GM23338 (cell line): ENCODE data around the gene VPS37C. TPM values are rescaled to one million over a fixed set of nuclear protein-coding genes. Genes with fewer than 3 reads are reported as not detected.
A peak's percentile ranks its signal among the peaks of the same experiment; 100 is the strongest.

Experiments used
- ATAC-seq: fragments of 200-7000 bp; cut with Tn5 transposase; 3 replicates; pipeline ENCODE4 v1.9.1; 2020
- DNase-seq: peaks from one replicate; pipeline ENCODE4 v3.0.0-alpha.2; 2015; ENCODE audit warnings: low spot score
- H2AFZ ChIP-seq: fragments of 200-600 bp; sonication (generic); 2 replicates; pipeline ENCODE4 v1.8.0; 2016; ENCODE audit warnings: antibody characterized with exemption, mild to moderate bottlenecking, moderate library complexity
- H3F3A ChIP-seq: fragments of 200-600 bp; sonication (generic); replicated peaks from 2 replicates; pipeline ENCODE4 v1.8.0; 2017; ENCODE audit warnings: antibody characterized with exemption, mixed run types, low read depth
- H3K27ac ChIP-seq: fragments of 200-600 bp; sonication (generic); 2 replicates; pipeline ENCODE4 v1.6.1; 2016; ENCODE audit warnings: low read depth
- H3K27me3 ChIP-seq: fragments of 200-600 bp; sonication (generic); 2 replicates; pipeline ENCODE4 v1.8.0; 2016; ENCODE audit warnings: mild to moderate bottlenecking, mixed run types, moderate library complexity; ENCODE audit not compliant: insufficient read depth
- H3K36me3 ChIP-seq: fragments of 200-600 bp; sonication (generic); 2 replicates; pipeline ENCODE4 v1.8.0; 2016; ENCODE audit warnings: mild to moderate bottlenecking; ENCODE audit not compliant: insufficient read depth
- H3K4me1 ChIP-seq: fragments of 200-600 bp; sonication (generic); 2 replicates; pipeline ENCODE4 v1.8.0; 2016; ENCODE audit warnings: mild to moderate bottlenecking, moderate library complexity; ENCODE audit not compliant: insufficient read depth
- H3K4me2 ChIP-seq: fragments of 200-600 bp; sonication (generic); 2 replicates; pipeline ENCODE4 v1.7.1; 2017; ENCODE audit warnings: mixed run types
- H3K4me3 ChIP-seq: fragments of 200-600 bp; sonication (generic); 2 replicates; pipeline ENCODE4 v1.6.1; 2016; ENCODE audit warnings: mixed run types
- H3K79me2 ChIP-seq: fragments of 200-600 bp; sonication (generic); replicated peaks from 2 replicates; pipeline ENCODE4 v1.8.0; 2017; ENCODE audit warnings: mild to moderate bottlenecking; ENCODE audit not compliant: insufficient read depth
- H3K9me2 ChIP-seq: fragments of 200-600 bp; sonication (generic); 2 replicates; pipeline ENCODE4 v1.8.0; 2017; ENCODE audit not compliant: insufficient read depth
- H4K20me1 ChIP-seq: fragments of 200-600 bp; sonication (generic); replicated peaks from 2 replicates; pipeline ENCODE4 v1.8.0; 2017; ENCODE audit warnings: mild to moderate bottlenecking; ENCODE audit not compliant: insufficient read depth
- H3K27ac Mint-ChIP-seq: 2 replicates; pipeline ENCODE4 v1.8.0; 2020; ENCODE audit warnings: inconsistent platforms, mild to moderate bottlenecking, moderate library complexity, mixed read lengths
- H3K27me3 Mint-ChIP-seq: 3 replicates; pipeline ENCODE4 v1.8.0; 2022; ENCODE audit warnings: low read depth, mild to moderate bottlenecking, moderate library complexity, mixed read lengths, inconsistent platforms; ENCODE audit not compliant: insufficient read depth, poor library complexity
- H3K36me3 Mint-ChIP-seq: 3 replicates; pipeline ENCODE4 v1.8.0; 2021; ENCODE audit warnings: low read depth, mild to moderate bottlenecking, inconsistent platforms, moderate library complexity, mixed read lengths
- H3K4me1 Mint-ChIP-seq: 3 replicates; pipeline ENCODE4 v1.8.0; 2020; ENCODE audit warnings: mild to moderate bottlenecking, inconsistent platforms, mixed read lengths
- H3K4me3 Mint-ChIP-seq: 3 replicates; pipeline ENCODE4 v1.8.0; 2021; ENCODE audit warnings: moderate library complexity, mild to moderate bottlenecking, inconsistent platforms, mixed read lengths
- H3K9me3 Mint-ChIP-seq: 3 replicates; pipeline ENCODE4 v1.8.0; 2020; ENCODE audit warnings: moderate library complexity, mild to moderate bottlenecking, inconsistent platforms, mixed read lengths
- CREB1 ChIP-seq: fragments of 250-450 bp; sonication (Bioruptor Pico); IDR thresholded peaks from 2 replicates; pipeline ENCODE4 v1.5.0; 2020; ENCODE audit warnings: low read depth, mild to moderate bottlenecking, moderate library complexity
- EZH2phosphoT487 ChIP-seq: fragments of 200-600 bp; sonication (generic); IDR thresholded peaks from one replicate; pipeline ENCODE4 v1.8.1; 2018; ENCODE audit warnings: antibody characterized with exemption; ENCODE audit not compliant: unreplicated experiment
- JUNB ChIP-seq: IDR thresholded peaks from one replicate; pipeline ENCODE4 v1.6.1; 2016; ENCODE audit warnings: antibody characterized with exemption; ENCODE audit not compliant: unreplicated experiment
- NANOG ChIP-seq: IDR thresholded peaks from 2 replicates; pipeline ENCODE4 v1.6.1; 2016; ENCODE audit warnings: antibody characterized with exemption, borderline replicate concordance
- POLR2AphosphoS5 ChIP-seq: IDR thresholded peaks from 2 replicates; pipeline ENCODE4 v1.6.1; 2016; ENCODE audit warnings: antibody characterized with exemption, low read depth
- STAT1 ChIP-seq: IDR thresholded peaks from one replicate; pipeline ENCODE4 v1.6.1; 2016; ENCODE audit warnings: antibody characterized with exemption; ENCODE audit not compliant: unreplicated experiment
- ZNF114 ChIP-seq: fragments of 250-450 bp; sonication (Bioruptor Pico); IDR thresholded peaks from 2 replicates; pipeline ENCODE4 v1.5.0; 2020; ENCODE audit warnings: mild to moderate bottlenecking, moderate library complexity
- polyA plus RNA-seq: library from polyadenylated mRNA; unstranded; fragments of >200 nt; fragmentation: Nextera tagmentation; extraction: Ambion mirVana; gene quantifications from 2 replicates; pipeline ENCODE4 v1.2.1, GENCODE V29; 2016
- total RNA-seq: library from RNA; depleted of rRNA; stranded (reverse); fragments of >200 nt; shearing (Covaris generic); gene quantifications from 2 replicates; pipeline ENCODE4 v1.2.3, GENCODE V29; 2014
- TF ChIP-seq, protein P1 (sequence below), 2 experiments: fragments of 200-600 bp in 1 of 2; sonication (generic) in 1 of 2; conservative IDR thresholded peaks; 2 replicates each; pipeline versions ENCODE4 v1.5.1 to v1.6.1; 2016 to 2017; ENCODE audit warnings: antibody characterized with exemption in 2 of 2, low read depth in 2 of 2, mild to moderate bottlenecking in 2 of 2, moderate library complexity in 1 of 2
- TF ChIP-seq, protein P2 (sequence below): fragments of 250-450 bp; sonication (Bioruptor Pico); IDR thresholded peaks from 2 replicates; pipeline ENCODE4 v1.5.0; 2020; ENCODE audit warnings: mild to moderate bottlenecking, moderate library complexity
- TF ChIP-seq, protein P3 (sequence below): IDR thresholded peaks from one replicate; pipeline ENCODE4 v1.6.1; 2018; ENCODE audit warnings: antibody characterized with exemption; ENCODE audit not compliant: unreplicated experiment

Gene VPS37C
- total and polyA plus RNA-seq, 2 experiments from 2014 or later = 8.8 to 19.4 TPM

DNA sequence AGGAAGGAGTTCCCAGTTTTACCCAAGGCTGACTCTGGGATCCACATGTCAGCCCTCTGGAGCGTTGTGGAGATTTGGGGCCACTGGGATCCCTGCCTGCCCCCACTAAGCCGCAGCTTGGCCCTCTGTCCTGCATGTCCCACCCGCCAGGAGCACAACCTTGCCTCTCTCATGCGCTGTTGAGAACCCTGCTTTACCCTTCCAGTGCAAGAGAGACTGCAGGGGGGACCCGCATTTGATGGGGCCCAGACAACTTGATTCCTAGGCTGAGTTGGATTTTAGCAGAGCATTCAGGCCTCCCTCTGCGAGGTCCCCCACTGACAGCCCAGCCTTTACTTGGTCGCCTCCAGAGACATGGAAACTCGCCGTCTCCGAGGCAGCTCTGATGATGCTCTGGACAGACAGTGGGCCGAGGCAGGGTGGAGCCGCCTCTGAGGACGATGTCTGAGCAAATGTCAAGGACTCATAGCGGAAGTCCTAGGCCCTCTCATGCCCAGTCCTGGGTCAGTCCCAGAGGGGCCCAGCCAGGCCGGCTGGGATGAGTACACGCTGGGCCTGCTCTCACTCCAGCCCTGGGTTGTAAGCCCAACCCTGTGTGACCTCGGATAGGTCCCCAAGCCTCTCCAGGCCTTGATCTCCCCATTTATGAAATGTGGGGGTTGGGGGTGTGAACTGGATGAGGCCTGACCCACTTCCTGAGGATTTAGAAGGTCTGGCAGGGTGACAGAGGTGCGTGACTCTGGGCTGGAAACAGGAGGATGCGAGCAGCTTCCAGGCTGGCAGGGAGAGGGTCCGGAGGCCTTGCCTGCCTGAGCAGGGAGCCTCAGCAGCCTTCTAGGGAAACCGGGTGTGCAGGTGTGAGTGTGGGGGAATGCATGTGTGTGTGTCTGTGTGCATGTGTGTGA, 58.3 kb downstream of the VPS37C start:
- no peaks in the 10 kb centered on the region for H3K27me3 Mint-ChIP-seq
- TF ChIP-seq, protein P1, sequence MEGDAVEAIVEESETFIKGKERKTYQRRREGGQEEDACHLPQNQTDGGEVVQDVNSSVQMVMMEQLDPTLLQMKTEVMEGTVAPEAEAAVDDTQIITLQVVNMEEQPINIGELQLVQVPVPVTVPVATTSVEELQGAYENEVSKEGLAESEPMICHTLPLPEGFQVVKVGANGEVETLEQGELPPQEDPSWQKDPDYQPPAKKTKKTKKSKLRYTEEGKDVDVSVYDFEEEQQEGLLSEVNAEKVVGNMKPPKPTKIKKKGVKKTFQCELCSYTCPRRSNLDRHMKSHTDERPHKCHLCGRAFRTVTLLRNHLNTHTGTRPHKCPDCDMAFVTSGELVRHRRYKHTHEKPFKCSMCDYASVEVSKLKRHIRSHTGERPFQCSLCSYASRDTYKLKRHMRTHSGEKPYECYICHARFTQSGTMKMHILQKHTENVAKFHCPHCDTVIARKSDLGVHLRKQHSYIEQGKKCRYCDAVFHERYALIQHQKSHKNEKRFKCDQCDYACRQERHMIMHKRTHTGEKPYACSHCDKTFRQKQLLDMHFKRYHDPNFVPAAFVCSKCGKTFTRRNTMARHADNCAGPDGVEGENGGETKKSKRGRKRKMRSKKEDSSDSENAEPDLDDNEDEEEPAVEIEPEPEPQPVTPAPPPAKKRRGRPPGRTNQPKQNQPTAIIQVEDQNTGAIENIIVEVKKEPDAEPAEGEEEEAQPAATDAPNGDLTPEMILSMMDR (conservative IDR thresholded peaks at IDR 0.05; ENCODE audit: low read depth in 2 of 2) = no peak
- TF ChIP-seq, protein P2, sequence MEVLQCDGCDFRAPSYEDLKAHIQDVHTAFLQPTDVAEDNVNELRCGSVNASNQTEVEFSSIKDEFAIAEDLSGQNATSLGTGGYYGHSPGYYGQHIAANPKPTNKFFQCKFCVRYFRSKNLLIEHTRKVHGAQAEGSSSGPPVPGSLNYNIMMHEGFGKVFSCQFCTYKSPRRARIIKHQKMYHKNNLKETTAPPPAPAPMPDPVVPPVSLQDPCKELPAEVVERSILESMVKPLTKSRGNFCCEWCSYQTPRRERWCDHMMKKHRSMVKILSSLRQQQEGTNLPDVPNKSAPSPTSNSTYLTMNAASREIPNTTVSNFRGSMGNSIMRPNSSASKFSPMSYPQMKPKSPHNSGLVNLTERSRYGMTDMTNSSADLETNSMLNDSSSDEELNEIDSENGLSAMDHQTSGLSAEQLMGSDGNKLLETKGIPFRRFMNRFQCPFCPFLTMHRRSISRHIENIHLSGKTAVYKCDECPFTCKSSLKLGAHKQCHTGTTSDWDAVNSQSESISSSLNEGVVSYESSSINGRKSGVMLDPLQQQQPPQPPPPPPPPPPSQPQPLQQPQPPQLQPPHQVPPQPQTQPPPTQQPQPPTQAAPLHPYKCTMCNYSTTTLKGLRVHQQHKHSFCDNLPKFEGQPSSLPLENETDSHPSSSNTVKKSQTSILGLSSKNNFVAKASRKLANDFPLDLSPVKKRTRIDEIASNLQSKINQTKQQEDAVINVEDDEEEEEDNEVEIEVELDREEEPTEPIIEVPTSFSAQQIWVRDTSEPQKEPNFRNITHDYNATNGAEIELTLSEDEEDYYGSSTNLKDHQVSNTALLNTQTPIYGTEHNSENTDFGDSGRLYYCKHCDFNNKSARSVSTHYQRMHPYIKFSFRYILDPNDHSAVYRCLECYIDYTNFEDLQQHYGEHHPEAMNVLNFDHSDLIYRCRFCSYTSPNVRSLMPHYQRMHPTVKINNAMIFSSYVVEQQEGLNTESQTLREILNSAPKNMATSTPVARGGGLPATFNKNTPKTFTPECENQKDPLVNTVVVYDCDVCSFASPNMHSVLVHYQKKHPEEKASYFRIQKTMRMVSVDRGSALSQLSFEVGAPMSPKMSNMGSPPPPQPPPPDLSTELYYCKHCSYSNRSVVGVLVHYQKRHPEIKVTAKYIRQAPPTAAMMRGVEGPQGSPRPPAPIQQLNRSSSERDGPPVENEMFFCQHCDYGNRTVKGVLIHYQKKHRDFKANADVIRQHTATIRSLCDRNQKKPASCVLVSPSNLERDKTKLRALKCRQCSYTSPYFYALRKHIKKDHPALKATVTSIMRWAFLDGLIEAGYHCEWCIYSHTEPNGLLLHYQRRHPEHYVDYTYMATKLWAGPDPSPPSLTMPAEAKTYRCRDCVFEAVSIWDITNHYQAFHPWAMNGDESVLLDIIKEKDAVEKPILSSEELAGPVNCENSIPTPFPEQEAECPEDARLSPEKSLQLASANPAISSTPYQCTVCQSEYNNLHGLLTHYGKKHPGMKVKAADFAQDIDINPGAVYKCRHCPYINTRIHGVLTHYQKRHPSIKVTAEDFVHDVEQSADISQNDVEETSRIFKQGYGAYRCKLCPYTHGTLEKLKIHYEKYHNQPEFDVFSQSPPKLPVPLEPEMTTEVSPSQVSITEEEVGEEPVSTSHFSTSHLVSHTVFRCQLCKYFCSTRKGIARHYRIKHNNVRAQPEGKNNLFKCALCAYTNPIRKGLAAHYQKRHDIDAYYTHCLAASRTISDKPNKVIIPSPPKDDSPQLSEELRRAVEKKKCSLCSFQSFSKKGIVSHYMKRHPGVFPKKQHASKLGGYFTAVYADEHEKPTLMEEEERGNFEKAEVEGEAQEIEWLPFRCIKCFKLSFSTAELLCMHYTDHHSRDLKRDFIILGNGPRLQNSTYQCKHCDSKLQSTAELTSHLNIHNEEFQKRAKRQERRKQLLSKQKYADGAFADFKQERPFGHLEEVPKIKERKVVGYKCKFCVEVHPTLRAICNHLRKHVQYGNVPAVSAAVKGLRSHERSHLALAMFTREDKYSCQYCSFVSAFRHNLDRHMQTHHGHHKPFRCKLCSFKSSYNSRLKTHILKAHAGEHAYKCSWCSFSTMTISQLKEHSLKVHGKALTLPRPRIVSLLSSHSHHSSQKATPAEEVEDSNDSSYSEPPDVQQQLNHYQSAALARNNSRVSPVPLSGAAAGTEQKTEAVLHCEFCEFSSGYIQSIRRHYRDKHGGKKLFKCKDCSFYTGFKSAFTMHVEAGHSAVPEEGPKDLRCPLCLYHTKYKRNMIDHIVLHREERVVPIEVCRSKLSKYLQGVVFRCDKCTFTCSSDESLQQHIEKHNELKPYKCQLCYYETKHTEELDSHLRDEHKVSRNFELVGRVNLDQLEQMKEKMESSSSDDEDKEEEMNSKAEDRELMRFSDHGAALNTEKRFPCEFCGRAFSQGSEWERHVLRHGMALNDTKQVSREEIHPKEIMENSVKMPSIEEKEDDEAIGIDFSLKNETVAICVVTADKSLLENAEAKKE (CRISPR knock-in tag) = no peak
- TF ChIP-seq NANOG = no peak
- no peak for TF ChIP-seq STAT1
- no peak for TF ChIP-seq JUNB
- no peak for TF ChIP-seq CREB1 (CRISPR knock-in tag)
- TF ChIP-seq POLR2AphosphoS5 = no peak
- TF ChIP-seq, protein P3, sequence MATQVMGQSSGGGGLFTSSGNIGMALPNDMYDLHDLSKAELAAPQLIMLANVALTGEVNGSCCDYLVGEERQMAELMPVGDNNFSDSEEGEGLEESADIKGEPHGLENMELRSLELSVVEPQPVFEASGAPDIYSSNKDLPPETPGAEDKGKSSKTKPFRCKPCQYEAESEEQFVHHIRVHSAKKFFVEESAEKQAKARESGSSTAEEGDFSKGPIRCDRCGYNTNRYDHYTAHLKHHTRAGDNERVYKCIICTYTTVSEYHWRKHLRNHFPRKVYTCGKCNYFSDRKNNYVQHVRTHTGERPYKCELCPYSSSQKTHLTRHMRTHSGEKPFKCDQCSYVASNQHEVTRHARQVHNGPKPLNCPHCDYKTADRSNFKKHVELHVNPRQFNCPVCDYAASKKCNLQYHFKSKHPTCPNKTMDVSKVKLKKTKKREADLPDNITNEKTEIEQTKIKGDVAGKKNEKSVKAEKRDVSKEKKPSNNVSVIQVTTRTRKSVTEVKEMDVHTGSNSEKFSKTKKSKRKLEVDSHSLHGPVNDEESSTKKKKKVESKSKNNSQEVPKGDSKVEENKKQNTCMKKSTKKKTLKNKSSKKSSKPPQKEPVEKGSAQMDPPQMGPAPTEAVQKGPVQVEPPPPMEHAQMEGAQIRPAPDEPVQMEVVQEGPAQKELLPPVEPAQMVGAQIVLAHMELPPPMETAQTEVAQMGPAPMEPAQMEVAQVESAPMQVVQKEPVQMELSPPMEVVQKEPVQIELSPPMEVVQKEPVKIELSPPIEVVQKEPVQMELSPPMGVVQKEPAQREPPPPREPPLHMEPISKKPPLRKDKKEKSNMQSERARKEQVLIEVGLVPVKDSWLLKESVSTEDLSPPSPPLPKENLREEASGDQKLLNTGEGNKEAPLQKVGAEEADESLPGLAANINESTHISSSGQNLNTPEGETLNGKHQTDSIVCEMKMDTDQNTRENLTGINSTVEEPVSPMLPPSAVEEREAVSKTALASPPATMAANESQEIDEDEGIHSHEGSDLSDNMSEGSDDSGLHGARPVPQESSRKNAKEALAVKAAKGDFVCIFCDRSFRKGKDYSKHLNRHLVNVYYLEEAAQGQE = no peak
- TF ChIP-seq ZNF114 = no peak
- no peak for TF ChIP-seq EZH2phosphoT487
- Histone ChIP-seq H3K79me2 (no peaks in the 10 kb centered on the region), H3F3A (no peaks in the 10 kb centered on the region; the same call in 1 of the 2 replicates), H3K36me3 (no peaks in the 10 kb centered on the region), H3K4me3 (no peak overlapping the region), H2AFZ (0 out of 2 replicates have a peak overlapping the region, but pooled peaks have one; percentile 38), H4K20me1 (no peaks in the 10 kb centered on the region), H3K27ac (no peak overlapping the region), H3K4me1 (no peaks in the 10 kb centered on the region), H3K27me3 (no peaks in the 10 kb centered on the region), H3K9me2 (no peaks in the 10 kb centered on the region), H3K4me2 (no peak overlapping the region)
- H3K36me3 Mint-ChIP-seq = no peaks in the 10 kb centered on the region
- H3K4me1 Mint-ChIP-seq = no peaks in the 10 kb centered on the region
- no peak overlapping the region for H3K27ac Mint-ChIP-seq
- ATAC-seq (peak; percentile 44), DNase-seq (no peak)
- no peak overlapping the region for H3K4me3 Mint-ChIP-seq
- no peaks in the 10 kb centered on the region for H3K9me3 Mint-ChIP-seq
